ENCODE data around the gene CNOT6. TPM values are rescaled to one million over a fixed set of nuclear protein-coding genes. Genes with fewer than 3 reads are reported as not detected.
A peak's percentile ranks its signal among the peaks of the same experiment; 100 is the strongest.
"Not testable (repeated sequence)": the region's sequence is repeated elsewhere in the genome, so short reads cannot be mapped to it uniquely, and the experiment has no call there.

Gene CNOT6
- total RNA-seq: 8.0 and 14.5 TPM in 2 replicates
- 9.3 TPM for polyA plus RNA-seq (2012)

DNA sequence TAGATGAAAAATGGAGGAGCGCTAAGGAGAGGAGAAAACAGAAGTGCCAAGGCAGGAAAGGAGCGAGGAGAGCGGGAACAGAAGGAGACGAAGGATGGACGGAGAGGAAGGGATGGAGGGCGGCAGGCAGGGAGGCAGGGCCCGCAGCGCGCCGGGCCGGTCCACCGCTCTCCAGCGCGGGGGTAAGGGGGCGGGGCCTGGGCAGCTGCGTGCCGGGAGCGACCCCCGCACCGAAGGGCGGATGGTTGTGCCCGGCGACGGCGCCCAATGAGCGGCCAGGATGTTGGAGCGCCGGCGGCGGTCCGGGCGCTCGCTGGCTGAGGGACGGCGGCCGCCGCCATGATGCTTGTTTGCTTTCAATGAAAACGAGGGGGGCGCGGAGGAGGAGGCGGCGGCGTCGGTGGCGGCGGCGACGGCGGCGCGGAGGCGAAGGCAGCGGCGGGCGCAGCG, at the start of gene CNOT6:
Gene CNOT6, plus strand, starts transcription at position 320 of the 450 bp plus-strand sequence. CDS start 34,898 bp downstream, outside the sequence.
- peak; percentile 93 for DNase-seq (ENCODE audit: low read depth)

DNA sequence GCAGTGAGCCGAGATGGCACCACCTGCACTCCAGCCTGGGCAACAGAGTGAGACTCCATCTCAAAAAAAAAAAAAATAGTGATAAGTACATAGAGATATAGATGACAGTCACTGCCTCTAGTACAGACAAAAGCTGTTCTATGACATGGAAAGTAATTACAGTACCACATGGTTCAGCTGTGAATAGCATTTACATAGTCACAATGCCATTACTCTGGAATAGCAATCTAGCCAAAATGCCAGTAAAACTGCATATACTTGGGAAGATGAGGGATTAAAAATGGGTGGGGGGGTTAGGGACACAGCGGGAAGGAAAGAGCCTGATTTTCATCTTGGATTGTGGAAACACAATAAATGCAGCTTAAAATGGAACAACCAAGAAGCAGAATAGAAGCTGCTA, 39.4 kb upstream of the CNOT6 start:
- DNase-seq (ENCODE audit: low read depth): no peak

DNA sequence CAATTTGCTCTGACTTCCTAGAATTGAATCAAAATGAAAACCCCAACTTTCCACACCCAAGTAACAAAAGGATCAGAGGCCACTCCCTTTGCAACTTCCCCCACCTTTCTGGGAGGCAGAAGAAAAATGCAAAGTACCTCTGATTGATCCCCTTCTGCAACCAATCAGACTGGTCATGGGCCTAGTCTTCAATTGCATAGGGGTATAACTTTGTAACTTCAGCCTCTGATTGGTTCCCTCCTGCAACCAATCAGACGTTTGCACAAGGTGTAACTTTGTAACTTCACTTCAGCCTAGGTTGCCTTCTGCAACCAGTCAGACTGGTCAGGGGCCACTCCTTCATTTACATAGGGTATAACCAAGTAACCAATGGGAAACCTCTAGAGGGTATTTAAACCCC, 38.3 kb upstream of the CNOT6 start:
- DNase-seq (ENCODE audit: low read depth): no peak

DNA sequence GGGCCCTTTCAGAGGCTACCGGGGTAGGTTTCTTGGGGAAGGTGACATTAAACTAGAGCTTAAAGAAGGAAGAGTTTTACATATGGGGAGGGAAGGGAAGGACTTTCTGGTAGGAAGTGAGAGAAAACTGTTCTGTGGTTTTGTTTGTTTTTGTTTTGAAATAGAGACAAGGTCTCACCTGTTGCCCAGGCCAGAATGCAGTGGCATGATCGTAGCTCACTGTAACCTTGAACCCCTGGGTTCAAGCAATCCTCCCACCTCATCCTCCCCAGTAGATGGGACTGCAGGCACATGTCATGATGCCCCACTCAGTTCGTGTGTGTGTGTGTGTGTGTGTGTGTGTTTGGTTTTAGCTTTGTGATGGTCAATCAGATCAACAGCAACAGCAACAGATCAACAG, 37.4 kb upstream of the CNOT6 start:
- DNase-seq (ENCODE audit: low read depth): no peak

DNA sequence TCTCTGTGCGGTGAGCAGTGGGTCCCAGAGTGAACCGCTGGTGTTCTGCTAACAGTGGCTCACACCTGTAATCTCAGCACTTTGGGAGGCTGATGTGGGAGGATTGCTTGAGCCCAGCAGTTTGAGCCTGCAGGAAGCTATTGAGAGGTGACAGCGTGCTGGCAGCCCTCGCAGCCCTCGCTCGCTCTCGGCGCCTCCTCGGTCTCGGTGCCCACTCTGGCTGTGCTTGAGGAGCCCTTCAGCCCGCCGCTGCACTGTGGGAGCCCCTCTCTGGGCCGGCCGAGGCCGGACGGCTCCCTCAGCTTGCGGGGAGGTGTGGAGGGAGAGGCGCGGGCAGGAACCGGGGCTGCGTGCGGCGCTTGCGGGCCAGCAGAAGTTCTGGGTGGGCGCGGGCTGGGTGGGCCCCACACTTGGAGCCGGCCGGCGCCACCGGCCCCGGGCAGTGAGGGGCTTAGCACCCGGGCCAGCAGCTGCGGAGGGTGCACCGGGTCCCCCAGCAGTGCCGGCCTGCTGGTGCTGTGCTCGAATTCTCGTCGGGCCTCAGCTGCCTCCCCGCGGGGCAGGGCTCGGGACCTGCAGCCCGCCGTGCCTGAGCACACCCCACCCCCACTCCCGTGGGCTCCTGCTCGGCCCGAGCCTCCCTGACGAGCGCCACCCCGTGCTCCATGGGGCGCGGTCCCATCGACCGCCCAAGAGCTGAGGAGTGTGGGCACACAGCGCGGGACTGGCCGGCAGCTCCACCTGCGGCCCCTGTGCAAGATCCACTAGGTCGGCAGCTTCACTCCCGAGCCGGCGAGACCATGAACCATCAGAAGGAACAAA, 35.1 kb upstream of the CNOT6 start:
- not testable (repeated sequence) for DNase-seq (ENCODE audit: low read depth)

DNA sequence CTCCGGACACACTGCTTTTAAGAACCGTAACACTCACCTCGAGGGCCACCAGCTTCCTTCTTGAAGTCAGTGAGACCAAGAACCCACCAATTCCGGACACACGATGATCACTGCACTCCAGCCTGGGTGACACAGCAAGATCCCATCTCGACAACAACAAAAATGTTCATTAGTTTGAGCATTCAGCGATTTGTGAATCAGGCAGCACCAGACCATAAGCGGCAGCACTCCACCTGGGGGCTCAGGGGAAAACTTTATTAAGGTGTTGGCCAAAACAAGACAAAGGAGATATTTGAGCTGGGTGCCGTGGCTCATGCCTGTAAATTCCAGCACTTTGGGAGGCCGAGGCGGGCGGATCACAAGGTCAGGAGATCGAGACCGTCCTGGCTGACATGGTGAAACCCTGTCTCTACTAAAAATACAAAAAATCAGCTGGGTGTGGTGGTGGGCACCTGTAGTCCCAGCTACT, 34.5 kb upstream of the CNOT6 start:
- DNase-seq (ENCODE audit: low read depth): not testable (repeated sequence)

DNA sequence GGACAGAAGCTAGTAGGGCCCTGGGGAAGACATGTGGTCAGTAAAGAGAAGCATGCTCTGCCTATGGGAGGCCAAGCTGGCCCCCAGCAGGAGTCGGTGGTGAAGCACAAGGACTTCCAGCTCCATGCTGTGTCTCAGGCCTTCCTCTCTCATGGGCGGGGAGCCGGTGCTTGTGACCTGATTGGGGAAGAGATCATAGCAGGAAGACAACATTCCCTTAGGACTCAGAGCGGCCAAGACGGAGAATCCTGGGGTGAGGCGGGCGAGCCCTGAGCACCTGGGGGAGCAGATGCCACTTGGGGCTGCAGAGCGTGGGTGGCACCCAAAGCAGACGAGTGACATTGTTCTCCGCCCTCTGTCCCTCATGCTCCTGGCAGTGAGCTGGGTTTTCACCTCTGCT, 33.3 kb upstream of the CNOT6 start:
- no peak for DNase-seq (ENCODE audit: low read depth)

DNA sequence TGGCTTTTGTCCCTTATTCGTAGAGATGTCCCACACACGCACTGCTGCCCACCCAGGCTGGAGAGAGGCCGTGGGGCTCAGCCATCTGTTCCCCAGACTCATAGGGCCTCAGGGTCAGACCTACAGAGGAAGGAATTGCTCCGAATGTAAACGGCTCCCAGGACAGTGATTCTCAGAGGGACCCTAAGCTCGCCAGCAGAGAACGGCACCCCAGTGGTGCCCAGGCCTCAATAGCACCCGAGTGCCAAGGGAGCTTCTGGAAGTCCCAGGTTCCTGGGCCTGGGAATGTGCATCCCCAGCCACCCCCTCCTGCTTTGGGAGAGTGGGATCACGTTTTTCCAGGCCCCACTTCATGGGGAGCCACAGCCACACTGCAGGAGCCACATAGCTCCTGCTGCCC, 32.9 kb upstream of the CNOT6 start:
- DNase-seq (ENCODE audit: low read depth): no peak

DNA sequence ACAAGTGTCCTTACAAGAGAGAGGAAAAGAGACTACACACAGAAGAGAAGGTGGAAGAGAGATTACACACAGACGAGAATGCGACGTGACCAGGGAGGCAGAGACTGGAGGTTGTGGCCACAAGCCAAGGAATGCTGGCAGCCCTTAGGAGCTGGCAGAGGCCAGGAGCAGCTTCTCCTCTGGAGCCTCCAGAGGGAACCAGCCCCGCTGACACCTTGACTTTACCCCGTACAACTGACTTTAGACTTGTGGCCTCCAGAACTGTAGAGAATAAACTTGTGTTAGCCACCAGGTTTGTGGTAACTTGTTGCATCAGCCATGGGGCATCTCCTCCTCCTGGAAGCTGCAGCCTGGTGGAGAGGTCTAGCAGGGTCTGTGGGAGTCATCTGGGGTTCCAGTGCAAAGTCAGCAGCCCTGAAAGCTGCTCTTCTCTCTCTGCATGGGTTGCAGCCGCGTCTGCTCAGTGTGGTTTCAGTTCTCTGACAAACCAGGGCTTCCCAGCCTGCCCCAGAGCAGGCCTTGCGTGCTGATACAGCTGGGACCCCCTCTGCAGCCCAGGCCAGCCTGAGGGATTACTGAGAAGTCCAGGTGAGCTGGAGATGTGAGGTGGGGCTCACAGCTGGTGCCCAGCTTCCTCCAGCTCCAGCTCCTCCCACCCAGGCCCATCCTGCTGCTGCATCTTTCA, 30.8 kb upstream of the CNOT6 start:
- no peak for DNase-seq (ENCODE audit: low read depth)

DNA sequence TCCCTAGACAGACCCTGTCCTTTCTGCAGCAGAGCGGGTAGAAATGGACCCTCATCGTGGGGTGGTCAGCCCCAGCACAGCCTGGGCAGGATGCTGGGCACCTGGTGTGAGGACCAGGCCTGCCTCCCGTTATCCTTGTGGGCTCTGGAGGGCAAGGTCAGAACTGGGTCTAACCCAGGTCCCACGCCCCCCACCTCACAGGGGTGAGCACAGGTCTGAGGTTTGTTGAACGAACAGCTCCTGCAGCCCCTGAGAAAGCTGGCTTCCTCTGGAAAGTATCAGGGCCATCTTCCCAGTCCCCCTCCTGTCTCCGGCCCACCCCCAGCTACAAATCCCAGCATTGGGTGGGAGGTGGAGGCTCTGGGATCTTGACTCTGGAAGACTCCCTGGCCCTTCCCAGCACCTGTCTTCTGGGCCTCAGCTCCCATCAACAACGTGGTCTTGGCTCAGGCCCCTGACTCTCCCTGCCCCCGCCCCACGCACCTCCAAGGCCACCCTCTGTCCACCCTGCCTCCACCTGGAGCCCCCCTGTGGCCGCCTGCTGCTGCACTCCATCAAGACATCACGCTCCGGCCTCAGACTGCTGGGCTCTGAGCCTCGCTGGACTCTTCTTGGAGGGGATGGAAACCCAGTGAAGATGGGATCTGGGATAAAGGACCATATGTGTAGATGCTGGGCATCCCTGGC, 30.1 kb upstream of the CNOT6 start:
- no peak for DNase-seq (ENCODE audit: low read depth)

DNA sequence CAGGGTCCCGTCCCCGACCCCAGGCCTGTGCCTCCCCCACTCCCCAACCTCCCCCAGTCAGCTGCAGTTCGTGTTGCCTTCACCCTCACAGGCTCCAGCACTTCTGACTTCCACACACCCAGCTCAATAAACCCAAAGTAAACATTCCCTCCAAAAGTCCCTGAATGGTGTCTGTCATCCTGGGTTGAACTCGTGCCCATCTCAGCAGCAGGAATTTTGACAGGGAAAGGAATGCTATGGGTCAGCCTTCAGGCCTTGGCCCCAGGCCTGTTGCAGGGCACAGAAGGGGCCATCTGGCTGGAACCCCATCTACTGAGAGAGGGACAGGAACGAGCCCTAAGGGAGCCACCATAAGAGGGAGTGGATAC, 29.6 kb upstream of the CNOT6 start:
- no peak for DNase-seq (ENCODE audit: low read depth)

DNA sequence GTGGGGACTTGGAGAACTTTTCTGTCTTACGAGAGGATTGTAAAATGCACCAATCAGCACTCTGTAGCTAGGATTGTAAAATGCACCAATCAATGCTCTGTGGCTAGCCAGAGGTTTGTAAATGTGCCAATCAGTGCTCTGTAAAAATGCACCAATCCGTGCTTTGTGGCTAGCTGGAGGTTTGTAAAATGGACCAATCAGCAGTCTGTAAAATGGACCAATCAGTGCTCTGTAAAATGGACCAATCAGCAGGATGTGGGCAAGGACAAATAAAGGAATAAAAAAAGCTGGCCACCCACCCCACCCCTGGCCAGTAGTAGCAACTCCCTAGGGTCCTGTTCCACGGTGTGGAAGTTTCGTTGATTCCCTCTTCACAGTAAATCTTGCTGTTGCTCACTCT, 29.1 kb upstream of the CNOT6 start:
- not testable (repeated sequence) for DNase-seq (ENCODE audit: low read depth)

DNA sequence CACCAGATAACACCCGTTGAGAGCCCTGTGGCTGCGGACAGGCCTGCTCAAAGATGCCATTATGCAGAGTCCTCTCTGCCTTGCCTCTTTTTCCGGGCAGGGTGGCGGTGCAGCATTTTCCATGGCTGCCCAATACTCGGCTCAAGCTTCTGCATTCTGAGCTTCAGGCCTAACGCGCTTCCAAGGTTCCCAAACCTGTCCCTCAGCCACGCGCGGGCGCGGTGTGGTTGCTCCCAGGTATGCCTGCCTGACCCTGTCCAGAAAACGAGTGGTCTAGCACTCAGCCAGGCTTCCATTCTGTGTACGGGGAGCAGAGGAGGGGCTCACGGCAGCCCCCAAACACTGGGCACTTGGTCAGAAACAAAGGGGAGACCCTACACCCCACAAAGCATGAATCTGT, 27.9 kb upstream of the CNOT6 start:
- no peak for DNase-seq (ENCODE audit: low read depth)

DNA sequence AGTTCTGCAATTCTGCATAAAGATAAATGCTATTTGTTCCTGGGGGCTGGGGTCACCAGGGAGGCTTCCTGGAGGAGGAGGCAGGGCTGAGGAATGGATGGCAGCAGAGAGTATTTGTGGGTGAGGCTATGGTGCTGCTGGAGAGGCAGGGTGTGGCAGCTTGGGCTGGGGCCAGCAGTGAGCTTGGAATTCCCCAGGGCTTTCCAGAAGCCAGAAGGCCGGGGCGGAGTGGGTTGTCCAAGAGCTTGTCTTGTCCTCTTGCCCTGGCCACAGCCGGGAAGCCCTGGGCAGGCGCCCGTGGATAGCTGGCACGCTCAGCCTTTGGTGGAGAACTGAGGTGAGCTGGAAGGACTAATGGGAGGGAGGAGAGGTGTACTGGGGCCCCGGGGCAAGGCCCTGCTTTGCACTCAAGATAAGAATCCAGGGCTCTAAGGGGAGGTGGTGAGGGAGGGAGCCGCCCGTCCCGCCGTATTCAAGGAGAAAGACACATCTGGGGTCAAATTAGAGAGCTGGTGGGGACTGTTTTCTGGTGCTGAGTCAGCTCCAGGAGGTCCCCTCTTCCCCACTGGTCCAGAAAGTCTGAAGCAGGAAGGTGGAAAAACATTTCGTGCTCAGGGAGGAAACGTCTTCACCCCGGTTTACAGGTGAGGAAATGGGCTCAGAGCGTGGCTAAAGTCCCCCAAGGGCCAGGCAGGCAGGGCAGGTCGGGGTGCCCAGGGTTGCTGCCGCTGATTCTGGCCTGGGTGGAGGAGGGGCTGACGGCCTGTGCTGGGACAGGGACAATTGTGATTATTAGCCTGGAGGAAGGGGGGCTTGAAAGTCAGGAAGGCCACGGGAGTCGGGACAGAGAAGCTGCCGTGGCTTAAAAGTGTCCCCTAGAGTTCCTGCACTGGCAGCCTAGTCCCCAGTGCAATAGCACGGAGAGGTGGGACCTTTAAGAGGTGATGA, 26.9 kb upstream of the CNOT6 start:
- DNase-seq (ENCODE audit: low read depth): peak; percentile 73

DNA sequence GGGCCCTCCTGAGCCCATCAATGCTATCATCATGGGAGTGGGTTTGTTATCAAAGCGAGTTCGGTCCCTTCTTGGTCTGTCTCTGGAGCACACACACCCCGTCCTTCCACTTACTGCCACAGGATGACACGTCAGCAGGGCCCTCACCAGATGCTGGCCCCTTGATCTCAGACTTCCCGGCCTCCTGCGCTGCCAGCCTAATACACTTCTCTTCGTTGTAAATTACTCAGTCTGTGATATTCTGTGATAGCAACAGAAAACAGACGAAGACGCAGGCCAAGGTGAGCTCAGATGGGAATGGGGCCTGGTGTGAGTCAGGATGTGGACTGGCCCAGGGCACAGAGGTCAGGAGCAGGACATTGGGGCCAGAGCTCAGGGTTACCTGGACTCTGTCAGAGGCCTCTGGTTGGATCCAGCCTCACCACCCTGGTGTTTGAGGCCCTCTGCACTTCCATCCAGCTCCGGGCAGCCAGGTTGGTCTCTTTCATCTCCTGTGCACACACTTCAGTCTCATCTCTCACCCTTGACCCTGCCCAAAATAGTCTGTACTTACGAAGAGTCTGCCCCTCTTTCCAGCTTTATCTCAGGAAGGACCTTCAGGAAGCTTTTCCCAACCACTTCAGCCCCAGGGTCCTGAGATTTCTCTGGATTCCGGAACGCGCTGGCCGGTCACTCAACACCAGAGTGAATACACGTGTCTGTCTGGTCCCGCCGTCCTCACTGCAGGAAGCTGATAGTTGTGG, 26.0 kb upstream of the CNOT6 start:
- no peak for DNase-seq (ENCODE audit: low read depth)

DNA sequence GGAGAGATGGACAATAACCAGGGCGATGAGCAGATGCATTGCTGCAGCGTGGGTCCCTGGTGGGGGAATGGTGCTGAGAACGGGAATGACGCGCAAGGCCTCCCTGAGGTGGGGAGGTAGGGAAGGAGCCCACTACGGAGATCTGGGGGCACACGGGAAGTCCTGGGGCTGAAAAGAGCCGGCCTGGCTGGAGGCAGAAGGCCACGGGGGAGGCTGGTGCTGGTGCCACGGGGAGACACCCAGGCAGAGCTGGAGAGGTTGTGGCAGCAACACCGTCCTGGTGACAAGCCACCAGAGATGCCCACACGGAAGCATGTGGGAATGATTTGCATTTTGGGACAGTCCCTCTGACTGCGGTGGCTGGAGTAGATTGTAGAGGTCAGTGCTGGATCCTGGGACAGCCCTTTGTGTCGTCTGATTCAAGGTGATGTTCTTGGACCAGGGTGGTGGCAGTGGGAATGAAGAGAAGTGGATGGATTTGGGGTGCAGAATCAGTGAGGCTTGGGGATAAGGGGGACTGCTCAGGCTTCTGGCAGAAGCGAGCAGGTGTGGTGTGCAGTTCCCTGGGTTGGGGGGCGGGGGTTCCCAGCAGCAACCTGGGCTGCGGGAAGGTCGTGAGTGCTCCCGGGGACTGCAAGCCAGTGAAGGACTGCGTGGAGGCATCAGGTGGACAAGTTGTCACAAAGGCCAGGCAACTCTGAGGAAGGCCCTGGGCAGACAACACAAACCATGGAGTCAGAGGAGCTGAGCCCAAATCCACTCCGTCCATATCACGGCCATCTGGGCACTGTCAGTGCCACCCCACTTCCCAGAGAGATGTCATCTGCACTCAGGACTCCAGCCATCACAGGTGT, 25.2 kb upstream of the CNOT6 start:
- no peak for DNase-seq (ENCODE audit: low read depth)

DNA sequence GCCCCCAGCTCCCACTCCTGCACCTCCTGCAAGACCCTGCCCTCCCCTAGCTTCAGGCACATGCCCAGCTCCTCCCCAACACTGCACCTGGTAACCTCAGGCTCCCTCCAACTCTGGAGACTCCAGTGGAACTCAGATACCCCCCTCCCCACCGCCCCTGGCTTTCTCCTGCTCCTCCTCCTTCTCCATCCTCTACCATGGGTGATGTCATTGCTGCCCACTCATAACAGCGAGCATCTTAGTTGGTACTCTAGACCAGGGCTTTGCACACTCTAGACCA, 24.7 kb upstream of the CNOT6 start:
- DNase-seq (ENCODE audit: low read depth): no peak

DNA sequence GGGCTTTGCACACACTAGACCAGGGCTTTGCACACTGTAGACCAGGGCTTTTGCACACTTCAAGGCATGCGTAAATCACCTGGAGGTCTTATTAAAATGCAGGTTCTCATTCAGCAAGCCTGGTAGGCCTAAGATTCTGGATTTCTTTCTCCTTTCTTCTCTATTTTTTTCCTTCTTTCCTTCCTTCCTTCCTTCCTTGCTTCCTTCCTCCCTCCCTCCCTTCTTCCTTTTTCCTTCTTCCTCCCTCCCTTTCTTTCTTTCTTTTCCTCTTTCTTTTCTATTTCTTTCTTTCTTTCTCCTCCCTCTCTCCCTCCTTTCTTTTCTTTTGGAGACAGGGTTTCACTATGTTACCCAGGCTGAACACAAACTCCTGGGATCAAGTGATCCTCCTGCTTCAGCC, 24.3 kb upstream of the CNOT6 start:
- DNase-seq (ENCODE audit: low read depth): no peak

DNA sequence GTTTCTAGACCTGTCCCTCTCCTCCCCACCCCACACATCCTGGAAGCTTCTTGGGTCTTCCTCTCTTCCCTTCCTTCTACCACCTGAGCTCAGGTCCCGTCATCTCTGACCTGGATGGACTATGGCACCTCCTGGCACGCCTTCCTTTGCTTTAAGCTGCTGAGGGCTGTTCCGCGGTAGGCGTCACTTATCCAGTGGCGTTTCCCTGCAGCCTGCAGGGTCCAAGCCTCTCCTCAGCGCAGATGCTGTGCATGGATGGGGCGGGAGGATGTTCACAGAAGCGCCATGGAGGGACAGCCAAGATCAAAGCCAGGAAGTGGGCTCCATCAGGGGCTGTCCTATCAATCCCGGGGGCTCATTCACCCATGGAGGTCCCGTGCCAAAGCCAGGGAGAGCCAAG, 23.8 kb upstream of the CNOT6 start:
- no peak for DNase-seq (ENCODE audit: low read depth)
